Measurements from ENCODE around the gene NRCAM.
A peak's percentile ranks its signal among the peaks of the same experiment; 100 is the strongest.

Gene NRCAM

DNA sequence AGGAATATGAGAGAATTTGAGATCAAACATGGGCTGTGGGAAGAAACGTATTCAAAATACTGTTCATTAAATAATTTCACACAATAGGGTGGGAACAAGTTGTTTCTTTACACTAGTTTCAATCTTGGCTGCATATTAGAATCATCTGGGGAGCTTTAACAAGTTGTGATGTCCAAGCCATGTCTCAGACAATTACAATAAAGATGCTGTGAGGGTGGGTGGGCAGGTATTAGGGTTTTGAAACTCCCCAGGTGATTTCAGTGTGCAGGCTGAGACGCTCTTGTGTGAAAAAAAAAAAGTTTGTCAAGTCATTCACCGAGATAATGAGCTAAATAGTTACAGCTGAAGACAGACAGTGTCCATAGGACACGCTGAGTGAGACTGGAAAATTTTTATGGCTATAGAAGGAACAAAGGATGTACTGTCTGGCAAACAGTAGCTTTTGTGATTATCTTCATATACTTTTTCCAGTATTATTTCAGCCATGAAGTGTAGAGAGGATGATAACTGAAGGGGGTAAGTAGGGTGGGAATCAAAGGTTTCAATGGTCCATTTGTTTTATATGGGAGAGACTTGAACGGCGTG lies 313.5 kb downstream of the NRCAM start:
- FAIRE-seq = no peak
- no peak for DNase-seq (ENCODE audit: insufficient read length, low spot score)

GRCh38 chr7:108142180-108142579 lies 314.1 kb downstream of the NRCAM start:
- FAIRE-seq = no peak
- DNase-seq (ENCODE audit: insufficient read length, low spot score) = no peak

DNA sequence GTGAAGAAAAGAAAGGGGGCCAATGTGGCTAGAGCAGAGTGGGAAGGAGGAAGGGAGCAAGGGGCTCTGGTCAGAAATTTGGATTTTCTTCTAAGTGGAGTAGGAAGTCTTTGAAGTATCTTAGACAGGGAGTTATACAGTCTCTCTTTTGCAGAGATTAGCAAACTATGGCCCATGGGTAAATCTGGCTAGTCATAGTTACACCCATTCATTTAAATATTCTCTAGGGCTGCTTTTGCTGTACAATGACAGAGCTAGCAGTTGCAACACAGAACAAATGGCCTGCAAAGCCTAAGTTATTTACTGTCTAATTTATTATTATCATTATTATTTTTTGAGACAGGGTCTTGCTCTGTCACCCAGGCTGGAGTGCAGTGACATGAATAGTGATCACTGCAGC lies 315.6 kb downstream of the NRCAM start:
- DNase-seq (ENCODE audit: insufficient read length, low spot score) (no peak), FAIRE-seq (no peak)

DNA sequence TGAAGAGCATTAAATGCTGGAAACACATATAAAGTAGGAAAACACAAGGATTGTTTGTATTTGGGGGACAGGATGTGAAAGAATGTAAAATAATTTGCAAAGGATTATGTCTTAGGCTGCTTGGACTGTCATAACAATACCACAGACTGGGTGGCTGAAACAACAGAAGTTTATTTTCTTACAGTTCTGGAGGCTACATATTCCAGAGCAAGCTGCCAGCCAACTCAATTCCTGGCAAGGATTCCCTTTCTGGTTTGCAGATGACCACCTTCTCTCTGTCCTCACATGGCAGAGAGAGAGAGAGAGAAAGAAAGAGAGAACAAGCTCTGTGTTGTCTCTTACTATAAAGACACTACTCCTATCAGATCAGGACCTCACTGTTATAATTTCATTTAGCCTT lies 317.3 kb downstream of the NRCAM start:
- FAIRE-seq (no peak), DNase-seq (ENCODE audit: insufficient read length, low spot score) (no peak)

- FAIRE-seq (no peak), DNase-seq (ENCODE audit: insufficient read length, low spot score) (no peak)
These were observed 318.2 kb downstream of the NRCAM start for GRCh38 chr7:108137993-108138392.

- DNase-seq (ENCODE audit: insufficient read length, low spot score) (no peak), FAIRE-seq (no peak)
These were observed 319.2 kb downstream of the NRCAM start for GRCh38 chr7:108137040-108137439.

GRCh38 chr7:108136191-108136688 lies 320.0 kb downstream of the NRCAM start:
- FAIRE-seq (no peak), DNase-seq (ENCODE audit: insufficient read length, low spot score) (no peak)

- peak; percentile 91 for FAIRE-seq
- peak; percentile 37 for DNase-seq (ENCODE audit: insufficient read length, low spot score)
These were observed 320.6 kb downstream of the NRCAM start for GRCh38 chr7:108135446-108136190.

- FAIRE-seq (no peak), DNase-seq (ENCODE audit: insufficient read length, low spot score) (no peak)
These were observed 321.8 kb downstream of the NRCAM start for GRCh38 chr7:108134486-108134885.

- DNase-seq (ENCODE audit: insufficient read length, low spot score) = no peak
- FAIRE-seq = no peak
These were observed 323.5 kb downstream of the NRCAM start for GRCh38 chr7:108132551-108133265.

GRCh38 chr7:108130261-108130660 lies 326.0 kb downstream of the NRCAM start, which contains the start of gene LAMB4:
Gene LAMB4 (minus strand): TSS chr7:108130361. CDS start chr7:108123164, 7,197 bp downstream.
- no peak for FAIRE-seq
- no peak for DNase-seq (ENCODE audit: insufficient read length, low spot score)

DNA sequence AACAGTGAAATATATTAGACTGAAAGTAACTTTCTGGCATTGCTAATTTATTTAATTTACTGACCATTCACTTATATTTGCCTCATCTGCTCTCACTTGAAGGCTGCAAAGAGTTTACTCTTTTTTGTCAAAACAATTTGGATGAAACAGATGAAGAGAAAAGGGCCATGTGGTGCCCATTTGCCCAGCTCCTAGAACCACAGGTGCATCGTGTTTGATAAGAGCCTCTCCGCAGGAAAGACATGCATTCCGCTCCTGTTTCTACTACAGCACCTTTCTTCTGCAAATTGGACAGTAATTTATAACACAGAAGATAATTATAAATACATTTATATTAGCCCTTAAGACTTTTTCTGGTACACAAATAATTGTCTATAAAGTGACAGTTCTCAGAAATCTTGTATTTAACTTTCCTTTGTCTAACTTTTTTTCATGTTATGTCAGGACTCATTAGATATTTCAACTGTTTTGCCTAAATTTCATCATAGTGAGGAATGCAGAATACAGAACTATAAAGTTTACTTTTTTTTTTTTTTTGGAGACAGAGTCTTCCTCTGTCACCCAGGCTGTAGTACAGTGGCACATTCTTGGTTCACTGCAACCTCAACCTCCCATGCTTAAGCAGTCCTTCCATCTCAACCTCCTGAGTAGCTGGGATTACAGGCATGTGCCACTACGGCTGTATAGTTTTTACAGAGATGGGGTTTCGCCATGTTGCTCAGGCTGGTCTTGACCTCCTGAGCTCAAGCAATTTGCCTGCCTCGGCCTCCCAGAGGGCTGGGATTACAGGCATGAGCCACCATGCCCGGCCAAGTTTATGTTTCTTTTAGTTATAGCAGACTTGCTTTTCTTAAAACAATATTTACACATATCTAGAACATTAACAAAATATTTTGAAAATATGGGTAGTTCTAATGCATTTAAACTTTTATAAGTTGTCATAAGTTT lies 326.9 kb downstream of the NRCAM start:
- FAIRE-seq = no peak

GRCh38 chr7:108128514-108128913 lies 327.7 kb downstream of the NRCAM start:
- DNase-seq (ENCODE audit: insufficient read length, low spot score) = no peak
- FAIRE-seq = no peak

More for the DNA sequence above, 326.9 kb downstream of the NRCAM start:
- no peak for DNase-seq (ENCODE audit: insufficient read length, low spot score)

DNA sequence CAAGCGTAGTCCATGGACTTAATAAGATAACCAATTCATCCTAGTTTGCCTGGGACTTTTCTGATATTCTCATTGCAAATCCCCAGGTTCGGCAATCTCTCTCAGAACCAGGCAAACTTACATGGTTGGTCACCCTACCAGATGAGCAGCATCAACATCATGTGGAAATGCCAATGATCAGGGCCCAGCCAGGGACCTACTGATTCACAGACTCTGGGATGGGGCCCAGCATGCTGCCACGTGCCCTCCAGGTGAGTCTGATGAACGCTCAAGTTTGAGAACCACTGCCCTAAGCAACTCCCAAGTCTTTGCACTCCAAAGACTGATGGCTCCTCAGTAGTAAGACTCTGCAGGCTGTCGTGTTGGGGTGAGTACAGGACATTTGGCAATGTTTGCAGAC lies 328.8 kb downstream of the NRCAM start:
- no peak for FAIRE-seq
- no peak for DNase-seq (ENCODE audit: insufficient read length, low spot score)

- no peak for DNase-seq (ENCODE audit: insufficient read length, low spot score)
- no peak for FAIRE-seq
These were observed 331.4 kb downstream of the NRCAM start for GRCh38 chr7:108124820-108125219.

DNA sequence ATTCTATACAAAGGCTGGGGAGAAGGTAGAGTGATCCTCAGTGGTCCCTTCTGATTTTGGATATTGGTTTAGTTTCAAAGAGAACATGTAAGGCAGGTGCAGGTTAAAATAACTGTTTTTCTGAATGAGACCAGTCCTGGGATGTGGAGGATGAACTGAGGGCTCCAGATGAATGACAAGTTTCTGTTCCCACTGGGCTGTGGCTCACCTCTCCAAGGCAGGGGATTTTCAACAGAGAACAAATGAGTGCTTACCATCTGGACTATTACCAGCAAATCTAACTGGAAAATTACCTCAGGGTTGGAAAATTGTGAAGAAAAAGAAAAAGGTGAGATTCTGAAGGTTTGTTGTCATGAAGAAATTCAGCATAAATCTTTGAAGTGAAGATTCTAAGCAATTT lies 334.1 kb downstream of the NRCAM start:
- FAIRE-seq (no peak), DNase-seq (ENCODE audit: insufficient read length, low spot score) (no peak)

GRCh38 chr7:108120933-108121332 lies 335.3 kb downstream of the NRCAM start:
- FAIRE-seq = no peak
- no peak for DNase-seq (ENCODE audit: insufficient read length, low spot score)

GRCh38 chr7:108120196-108120595 lies 336.0 kb downstream of the NRCAM start:
- DNase-seq (ENCODE audit: insufficient read length, low spot score) = no peak
- no peak for FAIRE-seq

- DNase-seq (ENCODE audit: insufficient read length, low spot score) (no peak), FAIRE-seq (no peak)
These were observed 337.3 kb downstream of the NRCAM start for GRCh38 chr7:108118959-108119358.

- FAIRE-seq = peak; percentile 63
- no peak for DNase-seq (ENCODE audit: insufficient read length, low spot score)
These were observed 342.0 kb downstream of the NRCAM start for GRCh38 chr7:108114117-108114841.
